Measurements from ENCODE around the gene TRPC4AP. TPM values are rescaled to one million over a fixed set of nuclear protein-coding genes. Genes with fewer than 3 reads are reported as not detected.
A peak's percentile ranks its signal among the peaks of the same experiment; 100 is the strongest.
"Not testable (repeated sequence)": the region's sequence is repeated elsewhere in the genome, so short reads cannot be mapped to it uniquely, and the experiment has no call there.

The TRPC4AP gene
- total RNA-seq, 2 donors from 2014 or later = 65.4 to 76.6 TPM

GRCh38 chr20:35085477-35086225, 7.0 kb downstream of the TRPC4AP start:
- Histone ChIP-seq H3K27me3 (replicated peaks; ENCODE audit: insufficient read depth) (no peaks in the 10 kb centered on the region), H3K27ac (no peak overlapping the region), H3K36me3 (no peaks in the 10 kb centered on the region), H3K9me3 (no peaks in the 10 kb centered on the region), H3K4me3 (no peak overlapping the region), H3K4me1 (replicated peaks) (peaks cover 9% of the 10 kb centered on the region)
- intact Hi-C loops (cut with DNase I) = no loop called here
- 91% methylated on average over 11 of the region's 11 CpGs for WGBS
- no peak for DNase-seq (ENCODE audit: low spot score)
- TF ChIP-seq POLR2AphosphoS5 (IDR thresholded peaks at IDR 0.05) = no peak
- TF ChIP-seq POLR2A (IDR thresholded peaks at IDR 0.05) = no peak
- no peak for TF ChIP-seq CTCF (IDR thresholded peaks at IDR 0.05)

- DNase-seq (ENCODE audit: low spot score) = no peak
- Histone ChIP-seq H3K27ac (no peak overlapping the region), H3K27me3 (replicated peaks; ENCODE audit: insufficient read depth) (no peaks in the 10 kb centered on the region), H3K4me1 (replicated peaks) (peaks cover 9% of the 10 kb centered on the region), H3K9me3 (no peaks in the 10 kb centered on the region), H3K36me3 (no peaks in the 10 kb centered on the region), H3K4me3 (no peak overlapping the region)
- TF ChIP-seq POLR2AphosphoS5 (IDR thresholded peaks at IDR 0.05) = peak; percentile 5
- no peak for TF ChIP-seq CTCF (IDR thresholded peaks at IDR 0.05)
- TF ChIP-seq POLR2A (IDR thresholded peaks at IDR 0.05) = no peak
- 41% methylated on average over 3 of the region's 3 CpGs for WGBS
- intact Hi-C loops (cut with DNase I) = no loop called here
Measured at GRCh38 chr20:35084998-35085397, 7.6 kb downstream of the TRPC4AP start.

GRCh38 chr20:35080348-35080642, 12.3 kb downstream of the TRPC4AP start:
- intact Hi-C loops (cut with DNase I); H3K4me1 ChIP-seq (replicated peaks); DNase-seq (ENCODE audit: low spot score); H3K27me3 ChIP-seq (replicated peaks; ENCODE audit: insufficient read depth); H3K4me3 ChIP-seq; H3K9me3 ChIP-seq; H3K27ac ChIP-seq; H3K36me3 ChIP-seq: not testable (repeated sequence)
- 69% methylated on average over 5 of the region's 5 CpGs for WGBS

GRCh38 chr20:35079472-35080347, 12.9 kb downstream of the TRPC4AP start:
- Histone ChIP-seq H3K4me1 (replicated peaks) (no peaks in the 10 kb centered on the region), H3K27me3 (replicated peaks; ENCODE audit: insufficient read depth) (no peaks in the 10 kb centered on the region), H3K36me3 (peaks cover 0 to 7% of the 10 kb centered on the region in 2 donors), H3K27ac (no peak overlapping the region), H3K9me3 (no peaks in the 10 kb centered on the region), H3K4me3 (no peak overlapping the region)
- no peak for DNase-seq (ENCODE audit: low spot score)
- WGBS = 94% methylated on average over 8 of the region's 8 CpGs
- TF ChIP-seq POLR2A (IDR thresholded peaks at IDR 0.05) (no peak), CTCF (IDR thresholded peaks at IDR 0.05) (no peak), POLR2AphosphoS5 (IDR thresholded peaks at IDR 0.05) (no peak)
- intact Hi-C loops (cut with DNase I) = no loop called here

- Histone ChIP-seq H3K36me3 (peaks cover 0 to 7% of the 10 kb centered on the region in 2 donors), H3K4me3 (no peak overlapping the region), H3K9me3 (no peaks in the 10 kb centered on the region), H3K4me1 (replicated peaks) (no peaks in the 10 kb centered on the region), H3K27ac (no peak overlapping the region), H3K27me3 (replicated peaks; ENCODE audit: insufficient read depth) (no peaks in the 10 kb centered on the region)
- WGBS = 95% methylated on average over 5 of the region's 5 CpGs
- intact Hi-C loops (cut with DNase I) = no loop called here
- no peak for TF ChIP-seq POLR2AphosphoS5 (IDR thresholded peaks at IDR 0.05)
- no peak for TF ChIP-seq POLR2A (IDR thresholded peaks at IDR 0.05)
- TF ChIP-seq CTCF (IDR thresholded peaks at IDR 0.05) = no peak
- no peak for DNase-seq (ENCODE audit: low spot score)
Measured at GRCh38 chr20:35077872-35078271, 14.7 kb downstream of the TRPC4AP start.

Measured in prostate gland (tissue), 2 donors.